Esophagus squamous epithelium (tissue), 5 donors: ENCODE measurements around the gene INSM1. TPM values are rescaled to one million over a fixed set of nuclear protein-coding genes. Genes with fewer than 3 reads are reported as not detected.

Experiments
- DNase-seq: peaks from one replicate; lab custom pipeline; 2025; lab: John Stamatoyannopoulos, UW
- H3K27ac ChIP-seq, 4 donors: fragments of 200-600 bp; sonication (generic); one replicate each; pipeline ENCODE4 v1.5.1; 2016 to 2019; ENCODE audit warnings: mild to moderate bottlenecking in 1 of 4
- H3K27me3 ChIP-seq, 4 donors: fragments of 200-600 bp; sonication (generic); 1 replicate in 3 of 4; 2 replicates in 1 of 4; pipeline versions ENCODE4 v1.5.1 to v1.6.0; 2017 to 2021; ENCODE audit warnings: antibody characterized with exemption in 1 of 4
- H3K36me3 ChIP-seq, 3 donors: fragments of 200-600 bp; sonication (generic); one replicate each; pipeline ENCODE4 v1.5.1; 2016 to 2019
- H3K4me1 ChIP-seq, 3 donors: fragments of 200-600 bp; sonication (generic); one replicate each; pipeline ENCODE4 v1.5.1; 2017 to 2019
- H3K4me3 ChIP-seq, 4 donors: fragments of 200-600 bp; sonication (generic); 1 replicate in 3 of 4; 2 replicates in 1 of 4; pipeline ENCODE4 v1.5.1; 2016 to 2019; ENCODE audit warnings: mild to moderate bottlenecking in 2 of 4, moderate library complexity in 1 of 4
- H3K9me3 ChIP-seq, 3 donors: fragments of 200-600 bp; sonication (generic); one replicate each; pipeline ENCODE4 v1.5.1; 2016 to 2019
- POLR2A ChIP-seq, 4 donors: fragments of 450-650 bp; IDR thresholded peaks; one replicate each; pipeline ENCODE4 v1.6.1; 2017; ENCODE audit warnings: antibody characterized with exemption in 4 of 4, mild to moderate bottlenecking in 4 of 4, moderate library complexity in 3 of 4
- WGBS, 2 donors: methylation state at CpG; one replicate each; pipeline ENCODE4 v1.1.5; 2018; 5-methylcytosine and 5-hydroxymethylcytosine counted together
- intact Hi-C: fragments of 100-400 bp; cut with DNase I; formaldehyde crosslinking; loops from one replicate; pipeline ENCODE4 v1.15.0; 2022
- total RNA-seq, 4 donors: library from RNA; depleted of rRNA; stranded (reverse); fragments of >200 nt; gene quantifications; one replicate each; pipeline ENCODE4 v1.1.0, GENCODE V29; 2016
- TF ChIP-seq, protein P1 (sequence below), 6 experiments: fragments of 450-650 bp in 4 of 6; fragments of 200-600 bp in 2 of 6; sonication (generic) in 2 of 6; IDR thresholded peaks; one replicate each; pipeline ENCODE4 v1.5.1; 2016 to 2019; ENCODE audit warnings: antibody characterized with exemption in 6 of 6, mild to moderate bottlenecking in 4 of 6, moderate library complexity in 4 of 6
- donor health status: DM: yes; HTN: yes; CAD: no.

The INSM1 gene
- total RNA-seq, 4 donors from 2014 or later: not detected

DNA sequence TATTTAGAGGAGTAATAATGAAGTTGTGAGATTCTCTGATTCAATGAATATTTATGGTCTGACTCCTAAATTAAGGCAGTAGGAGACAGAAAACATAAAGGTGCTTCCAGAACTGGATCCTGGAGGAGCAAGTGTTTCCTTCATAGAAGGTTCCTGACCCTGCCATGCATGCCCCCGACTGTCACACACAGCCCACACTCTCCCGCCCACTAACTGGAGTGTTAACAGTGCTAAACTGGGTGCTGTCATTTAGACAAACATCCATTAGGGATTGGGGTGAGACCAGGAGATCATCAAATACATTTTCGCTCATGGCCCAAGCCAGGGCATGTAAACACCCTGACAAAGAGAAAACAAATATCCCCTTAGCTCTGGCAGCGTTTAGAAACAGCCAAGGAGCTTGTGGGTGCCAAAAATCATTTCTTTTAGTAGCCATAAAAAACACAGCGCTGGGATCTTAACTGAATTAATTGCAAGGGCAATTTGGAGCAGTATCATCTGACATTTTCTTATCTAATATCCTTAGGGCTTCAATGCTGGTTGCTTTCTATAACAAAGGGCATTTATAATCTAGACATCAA lies 46.8 kb downstream of the INSM1 start:
- 73 to 78% methylated on average over 5 of the region's 5 CpGs for WGBS, 2 donors

DNA sequence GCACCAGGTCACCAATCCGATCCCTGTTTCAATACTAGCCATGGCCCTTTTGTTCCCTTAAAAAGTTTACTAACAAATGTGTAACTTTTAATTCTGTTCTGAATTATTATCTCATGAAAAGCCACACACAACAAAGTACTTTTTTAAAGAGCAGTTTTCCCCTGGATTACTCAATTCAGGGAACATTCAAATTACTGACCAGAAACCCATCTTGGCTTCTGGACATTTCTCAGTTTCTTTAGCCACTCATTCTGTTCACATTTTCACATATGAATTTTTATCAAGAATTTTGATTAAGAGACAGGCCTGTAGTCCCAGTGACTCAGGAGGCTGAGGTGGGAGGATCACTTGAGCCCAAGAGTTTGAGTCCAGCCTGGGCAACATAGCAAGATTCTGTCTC lies 47.4 kb downstream of the INSM1 start:
- intact Hi-C loops: no loop called here
- WGBS, 2 donors: 75 to 94% methylated on average over 1 of the region's 1 CpG
- Histone ChIP-seq H3K36me3 (peaks cover 0 to 6% (median 0%) of the 10 kb centered on the region in 3 donors), H3K4me1 (peaks cover 0 to 7% (median 0%) of the 10 kb centered on the region in 3 donors), H3K4me3 (no peak overlapping the region), H3K27ac (no peak overlapping the region), H3K9me3 (no peaks in the 10 kb centered on the region), H3K27me3 (no peaks in the 10 kb centered on the region)
- no peak for DNase-seq
- no peak for TF ChIP-seq POLR2A (IDR thresholded peaks at IDR 0.05)
- TF ChIP-seq, protein P1, sequence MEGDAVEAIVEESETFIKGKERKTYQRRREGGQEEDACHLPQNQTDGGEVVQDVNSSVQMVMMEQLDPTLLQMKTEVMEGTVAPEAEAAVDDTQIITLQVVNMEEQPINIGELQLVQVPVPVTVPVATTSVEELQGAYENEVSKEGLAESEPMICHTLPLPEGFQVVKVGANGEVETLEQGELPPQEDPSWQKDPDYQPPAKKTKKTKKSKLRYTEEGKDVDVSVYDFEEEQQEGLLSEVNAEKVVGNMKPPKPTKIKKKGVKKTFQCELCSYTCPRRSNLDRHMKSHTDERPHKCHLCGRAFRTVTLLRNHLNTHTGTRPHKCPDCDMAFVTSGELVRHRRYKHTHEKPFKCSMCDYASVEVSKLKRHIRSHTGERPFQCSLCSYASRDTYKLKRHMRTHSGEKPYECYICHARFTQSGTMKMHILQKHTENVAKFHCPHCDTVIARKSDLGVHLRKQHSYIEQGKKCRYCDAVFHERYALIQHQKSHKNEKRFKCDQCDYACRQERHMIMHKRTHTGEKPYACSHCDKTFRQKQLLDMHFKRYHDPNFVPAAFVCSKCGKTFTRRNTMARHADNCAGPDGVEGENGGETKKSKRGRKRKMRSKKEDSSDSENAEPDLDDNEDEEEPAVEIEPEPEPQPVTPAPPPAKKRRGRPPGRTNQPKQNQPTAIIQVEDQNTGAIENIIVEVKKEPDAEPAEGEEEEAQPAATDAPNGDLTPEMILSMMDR (IDR thresholded peaks at IDR 0.05): no peak

More for the DNA sequence above, 46.8 kb downstream of the INSM1 start:
- TF ChIP-seq, protein P1 (IDR thresholded peaks at IDR 0.05): no peak
- TF ChIP-seq POLR2A (IDR thresholded peaks at IDR 0.05): no peak
- Histone ChIP-seq H3K9me3 (no peaks in the 10 kb centered on the region), H3K27ac (no peak overlapping the region), H3K27me3 (no peaks in the 10 kb centered on the region), H3K36me3 (peaks cover 0 to 6% (median 0%) of the 10 kb centered on the region in 3 donors), H3K4me1 (peaks cover 0 to 7% (median 0%) of the 10 kb centered on the region in 3 donors), H3K4me3 (no peak overlapping the region)
- intact Hi-C loops: no loop called here
- no peak for DNase-seq

DNA sequence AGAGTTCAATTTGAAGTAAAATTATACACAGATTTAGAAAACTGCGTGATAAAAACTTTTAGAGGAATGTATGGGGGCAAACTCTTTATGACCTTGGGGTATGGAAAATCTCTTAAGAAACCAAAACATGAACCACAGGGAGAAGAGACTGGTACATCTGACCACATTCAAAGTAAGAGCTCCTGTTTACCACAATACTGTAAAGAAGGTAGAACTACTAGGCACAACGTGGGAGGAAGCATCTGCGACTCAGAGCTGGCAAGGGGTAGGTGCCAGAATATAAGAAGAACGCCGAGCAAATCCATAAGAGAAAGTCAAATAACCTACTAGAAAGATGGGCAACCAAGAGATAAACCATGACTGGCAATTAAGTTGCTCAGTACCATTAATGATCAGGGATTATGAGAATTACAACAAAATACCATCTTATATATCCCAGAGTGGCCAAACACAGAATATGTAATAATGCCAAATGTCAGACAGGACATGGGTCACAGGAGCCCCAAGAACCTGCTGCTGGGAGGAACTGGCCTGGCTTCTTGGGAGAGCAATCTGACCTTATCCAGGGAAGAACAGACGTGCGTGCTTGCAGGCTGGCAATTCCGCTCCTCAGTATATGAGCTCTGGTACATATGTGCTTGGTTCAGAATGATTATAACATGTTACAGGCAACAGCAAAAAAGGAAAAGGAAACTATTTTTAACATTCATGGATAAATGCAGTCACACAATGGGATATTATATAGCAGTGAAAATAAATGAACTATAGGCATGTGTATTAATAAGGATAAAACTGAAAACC lies 50.2 kb downstream of the INSM1 start:
- H3K4me1 ChIP-seq: no peaks in the 10 kb centered on the region
- H3K27me3 ChIP-seq: no peaks in the 10 kb centered on the region
- DNase-seq: no peak
- TF ChIP-seq POLR2A (IDR thresholded peaks at IDR 0.05): no peak
- TF ChIP-seq, protein P1 (IDR thresholded peaks at IDR 0.05): no peak
- peaks cover 0 to 25% (median 0%) of the 10 kb centered on the region in 3 donors for H3K36me3 ChIP-seq
- no peaks in the 10 kb centered on the region for H3K9me3 ChIP-seq
- intact Hi-C loops: no loop called here
- 82 to 92% methylated on average over 8 of the region's 8 CpGs for WGBS, 2 donors
- no peak overlapping the region for H3K4me3 ChIP-seq
- no peak overlapping the region for H3K27ac ChIP-seq
